Astrocyte of the spinal cord (primary cell): Measurements from ENCODE around the gene FUT4.

ENCODE experiments used
- DNase-seq: peaks from one replicate; pipeline ENCODE4 v3.0.0; 2011; ENCODE audit warnings: low read depth, low spot score
- H3K4me3 ChIP-seq: 2 replicates; pipeline ENCODE4 v1.5.1; 2011; ENCODE audit warnings: low read depth, mild to moderate bottlenecking, low read length, moderate library complexity
- in situ Hi-C: cut with HindIII; loops from 2 replicates; pipeline ENCODE4 v1.10.0; 2017; ENCODE audit warnings: low sequenced_read_pairs
- TF ChIP-seq, protein P1 (sequence below): IDR thresholded peaks from 2 replicates; pipeline ENCODE4 v1.5.1; 2012; ENCODE audit warnings: low read depth, mild to moderate bottlenecking, low read length, inconsistent platforms

FUT4 gene

DNA sequence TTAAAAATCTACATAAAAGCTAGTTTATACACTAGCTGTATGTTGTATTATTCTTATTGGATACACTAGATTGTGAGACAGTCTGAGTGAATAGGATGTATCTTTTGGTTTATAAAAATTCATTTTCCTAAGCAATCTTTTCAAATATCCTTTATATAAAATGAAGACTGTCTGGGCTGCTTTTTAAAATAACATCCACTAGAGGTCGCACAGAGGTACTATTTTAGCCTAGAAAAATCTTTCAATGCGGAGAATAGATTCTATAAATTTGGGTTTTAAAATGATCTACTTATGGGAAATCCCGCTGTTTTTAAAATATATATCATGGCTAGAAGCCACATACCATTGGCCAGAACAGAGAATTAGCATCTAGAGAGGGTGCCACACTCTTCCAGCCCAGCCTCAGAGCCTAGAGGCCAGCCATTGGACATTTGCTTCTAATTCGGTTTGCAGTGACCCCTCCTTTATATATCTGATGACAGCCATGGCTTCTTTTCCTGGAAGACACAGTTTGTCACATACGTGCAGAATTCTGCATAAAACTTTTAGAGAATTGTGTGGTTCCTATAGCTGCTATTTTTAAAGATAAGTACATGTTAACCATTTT, 24.1 kb upstream of the FUT4 start:
- in situ Hi-C loops: no loop called here
- peak; percentile 56 for DNase-seq
- TF ChIP-seq, protein P1, sequence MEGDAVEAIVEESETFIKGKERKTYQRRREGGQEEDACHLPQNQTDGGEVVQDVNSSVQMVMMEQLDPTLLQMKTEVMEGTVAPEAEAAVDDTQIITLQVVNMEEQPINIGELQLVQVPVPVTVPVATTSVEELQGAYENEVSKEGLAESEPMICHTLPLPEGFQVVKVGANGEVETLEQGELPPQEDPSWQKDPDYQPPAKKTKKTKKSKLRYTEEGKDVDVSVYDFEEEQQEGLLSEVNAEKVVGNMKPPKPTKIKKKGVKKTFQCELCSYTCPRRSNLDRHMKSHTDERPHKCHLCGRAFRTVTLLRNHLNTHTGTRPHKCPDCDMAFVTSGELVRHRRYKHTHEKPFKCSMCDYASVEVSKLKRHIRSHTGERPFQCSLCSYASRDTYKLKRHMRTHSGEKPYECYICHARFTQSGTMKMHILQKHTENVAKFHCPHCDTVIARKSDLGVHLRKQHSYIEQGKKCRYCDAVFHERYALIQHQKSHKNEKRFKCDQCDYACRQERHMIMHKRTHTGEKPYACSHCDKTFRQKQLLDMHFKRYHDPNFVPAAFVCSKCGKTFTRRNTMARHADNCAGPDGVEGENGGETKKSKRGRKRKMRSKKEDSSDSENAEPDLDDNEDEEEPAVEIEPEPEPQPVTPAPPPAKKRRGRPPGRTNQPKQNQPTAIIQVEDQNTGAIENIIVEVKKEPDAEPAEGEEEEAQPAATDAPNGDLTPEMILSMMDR: peak; percentile 53
- no peak overlapping the region for H3K4me3 ChIP-seq

GRCh38 chr11:94521684-94522083, 22.0 kb upstream of the FUT4 start:
- TF ChIP-seq, protein P1: peak; percentile 59
- in situ Hi-C loops: no loop called here
- H3K4me3 ChIP-seq: no peak overlapping the region
- no peak for DNase-seq

- no peak for DNase-seq
- in situ Hi-C loops: no loop called here
- TF ChIP-seq, protein P1: no peak
- H3K4me3 ChIP-seq: no peak overlapping the region
These were observed 19.4 kb upstream of the FUT4 start for GRCh38 chr11:94524341-94524740.

DNA sequence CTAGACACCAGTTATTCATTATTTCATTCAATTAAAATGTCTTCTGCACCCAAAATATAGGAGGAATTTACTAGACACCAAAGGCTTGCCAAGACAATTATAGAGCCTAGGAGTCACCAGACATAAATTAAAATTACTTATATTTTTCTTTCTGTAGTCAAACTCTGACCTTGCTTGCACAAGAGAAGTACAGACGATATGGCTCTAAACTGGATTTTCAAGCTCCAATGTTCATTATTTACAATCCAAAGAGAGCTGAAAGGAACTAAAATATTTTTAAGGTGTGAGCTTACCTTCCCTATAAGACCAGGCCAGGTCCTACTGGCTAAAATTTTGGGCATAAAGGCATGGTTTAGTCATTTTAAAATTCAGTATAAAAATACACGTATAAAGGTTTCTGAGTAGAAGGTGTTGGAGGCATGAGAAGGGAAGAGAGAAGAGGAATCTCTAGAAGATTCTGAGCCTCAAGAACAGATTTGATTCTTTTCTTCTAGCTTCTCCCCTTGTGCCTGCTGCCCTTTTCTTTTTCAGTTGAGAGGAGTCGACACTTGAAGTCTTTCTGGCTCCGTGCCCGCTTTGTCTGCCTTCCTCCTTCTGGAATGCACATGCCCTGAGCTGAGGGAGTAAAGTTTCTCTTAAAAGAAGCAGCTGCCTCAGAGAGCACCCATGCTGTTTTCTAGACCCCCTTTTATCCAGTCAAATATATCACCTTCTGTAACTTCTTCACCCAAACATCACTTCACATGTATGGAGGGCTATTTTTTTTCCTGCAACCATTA, 18.0 kb upstream of the FUT4 start:
- H3K4me3 ChIP-seq: no peak overlapping the region
- TF ChIP-seq, protein P1: no peak
- in situ Hi-C loops: no loop called here
- DNase-seq: peak; percentile 46

GRCh38 chr11:94526645-94527438, 16.9 kb upstream of the FUT4 start:
- in situ Hi-C loops: no loop called here
- DNase-seq: no peak
- TF ChIP-seq, protein P1: no peak
- no peak overlapping the region for H3K4me3 ChIP-seq

DNA sequence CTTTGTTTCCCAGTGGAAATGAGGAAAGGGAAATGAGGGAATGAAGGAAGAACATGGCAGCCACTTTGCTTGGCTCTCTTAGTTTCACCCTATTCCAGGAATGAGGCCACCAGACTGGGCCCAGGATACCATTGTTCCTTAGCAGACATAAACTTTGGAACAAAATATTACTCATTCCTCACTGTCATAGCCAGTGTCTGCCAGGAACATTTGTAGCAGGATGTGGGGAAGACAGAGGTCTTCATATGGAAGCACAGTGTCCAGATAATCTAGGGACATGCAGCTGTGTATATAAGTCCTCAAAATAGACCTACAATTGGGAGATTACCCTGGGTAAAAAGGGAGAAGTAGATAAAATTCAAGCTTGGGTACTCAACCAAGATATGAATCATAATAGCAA, 15.2 kb upstream of the FUT4 start:
- H3K4me3 ChIP-seq: no peak overlapping the region
- DNase-seq: no peak
- in situ Hi-C loops: no loop called here
- TF ChIP-seq, protein P1: no peak
